H1 (cell line): ENCODE measurements around the gene NAA16. TPM values are rescaled to one million over a fixed set of nuclear protein-coding genes. Genes with fewer than 3 reads are reported as not detected.

Source experiments
- PHF8 ChIP-seq: fragments of 200-600 bp; sonication (generic); conservative IDR thresholded peaks from 2 replicates; pipeline ENCODE4 v1.7.1; 2012; ENCODE audit warnings: low read depth, mild to moderate bottlenecking, inconsistent platforms, low read length, moderate library complexity
- POLR2A ChIP-seq, 2 experiments: IDR thresholded peaks; 1 replicate in 1 of 2; 2 replicates in 1 of 2; pipeline ENCODE4 v1.6.1; 2011; ENCODE audit warnings: low read depth in 2 of 2, low read length in 2 of 2, mild to moderate bottlenecking in 2 of 2; ENCODE audit errors: control extremely low read depth in 1 of 2
- polyA plus RNA-seq, 7 experiments: library from polyadenylated mRNA; depleted of rRNA in 3 of 7; stranded (reverse) in 5 of 7; unstranded in 2 of 7; fragments of >200 nt in 5 of 7; fragments of 200-250 nt in 2 of 7; gene quantifications; 1 replicate in 5 of 7; 2 replicates in 1 of 7; 4 replicates in 1 of 7; pipeline versions ENCODE4 v1.2.1 to v1.2.3, GENCODE V29; 2011 to 2013; ENCODE audit warnings: missing spikeins in 2 of 7, mixed read lengths in 2 of 7
- total RNA-seq: library from RNA; stranded (reverse); fragmentation: NEBNext Ultra II Directional; extraction: Animal tissue kit (Norgen Biotek cat#: 25700); gene quantifications from 2 replicates; pipeline ENCODE4 v1.2.1, GENCODE V29; 2021

The NAA16 gene
- total and polyA plus RNA-seq, 2 of the 8 experiments (the other 6 are each of a cell fraction or from before 2014, with no cell fraction given): 11.4 to 40.0 TPM

GRCh38 chr13:41387576-41387975, 76.5 kb downstream of the NAA16 start (continued):
- TF ChIP-seq PHF8: no peak
- no peak for TF ChIP-seq POLR2A (IDR thresholded peaks at IDR 0.05; ENCODE audit: control extremely low read depth in 1 of 2, low read depth in 2 of 2, low read length in 2 of 2)
